GM19328 (cell line): Measurements from ENCODE around the gene EPS8L2.

ENCODE experiments used
- ATAC-seq: cut with Tn5 transposase; IDR thresholded peaks from one replicate; pipeline ENCODE4 v1.9.1; 2021; ENCODE audit warnings: mild to moderate bottlenecking, moderate library complexity; ENCODE audit not compliant: unreplicated experiment

Gene EPS8L2

DNA sequence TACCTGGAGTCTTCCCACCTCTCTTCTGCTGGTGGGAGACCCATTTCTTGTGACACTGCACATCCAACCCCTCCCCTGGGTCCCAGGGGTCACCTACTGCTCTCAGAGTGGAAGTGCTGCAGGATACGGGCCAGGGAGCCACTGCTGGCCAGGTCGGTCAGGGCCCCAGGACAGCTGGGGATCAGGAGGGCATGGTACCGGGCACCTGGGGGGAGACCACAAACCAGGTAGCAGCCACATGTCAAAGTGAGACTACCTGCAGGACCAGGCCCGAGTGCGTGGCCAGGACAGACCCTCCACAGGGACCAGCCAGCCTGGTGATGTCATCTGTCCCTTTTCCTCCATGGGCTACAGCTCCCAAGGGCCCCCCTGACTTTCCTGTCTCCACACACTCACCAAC, 67.4 kb downstream of the EPS8L2 start:
- ATAC-seq, result no peak

DNA sequence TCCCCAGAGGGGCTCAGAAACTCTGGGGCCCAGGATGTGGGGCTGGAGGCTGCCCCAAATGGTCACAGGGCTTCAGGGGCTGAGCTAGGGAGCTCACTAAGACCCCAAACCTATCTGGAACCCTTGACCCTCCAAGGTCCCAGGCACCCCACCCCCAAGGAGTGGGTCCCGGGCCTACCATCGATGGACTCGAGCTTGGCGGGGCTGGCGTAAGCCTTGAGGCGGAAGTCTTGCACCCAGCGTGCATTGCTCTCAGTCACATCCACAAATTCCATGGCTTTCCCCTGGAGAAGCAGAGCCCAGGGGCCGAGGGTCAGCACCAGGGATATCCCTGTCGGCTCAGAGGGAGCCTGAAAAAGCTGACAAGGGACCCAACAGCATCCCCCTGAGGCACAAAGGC, 67.8 kb downstream of the EPS8L2 start:
- ATAC-seq, result no peak

DNA sequence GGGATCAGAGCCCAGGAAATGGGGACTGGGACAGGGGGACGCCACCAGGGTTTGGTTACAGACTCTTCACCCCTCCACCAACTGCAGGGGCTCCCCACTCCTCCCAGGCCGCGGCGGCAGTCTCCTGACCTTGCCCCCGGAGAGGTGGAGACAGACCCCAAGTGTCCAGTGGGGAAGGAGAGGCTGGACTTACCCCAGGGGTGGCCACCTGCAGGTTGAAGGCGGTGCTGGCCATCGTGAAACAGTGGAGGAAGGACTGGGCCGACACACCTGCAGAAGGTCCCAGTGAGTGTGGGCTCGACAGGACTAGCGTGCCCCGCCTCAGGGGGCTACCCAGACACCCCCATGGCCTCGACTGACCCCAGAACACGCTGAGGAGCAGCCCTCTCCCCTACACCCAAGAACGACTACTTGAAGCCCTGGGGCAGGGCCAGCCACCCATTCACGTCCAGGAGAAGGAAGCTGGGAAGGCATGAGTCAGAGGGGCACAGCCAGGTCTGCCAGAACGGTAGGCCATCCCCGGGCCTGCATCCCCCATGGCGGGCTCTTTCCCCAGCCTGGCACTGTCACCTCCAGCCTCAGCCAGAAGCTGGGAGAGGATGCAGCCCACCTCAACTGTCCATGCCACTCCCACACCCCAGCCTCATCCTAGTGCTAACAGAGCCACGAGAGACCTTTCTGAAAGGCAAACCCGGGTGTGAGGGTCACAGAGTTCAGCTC, 69.0 kb downstream of the EPS8L2 start:
- ATAC-seq, result no peak

DNA sequence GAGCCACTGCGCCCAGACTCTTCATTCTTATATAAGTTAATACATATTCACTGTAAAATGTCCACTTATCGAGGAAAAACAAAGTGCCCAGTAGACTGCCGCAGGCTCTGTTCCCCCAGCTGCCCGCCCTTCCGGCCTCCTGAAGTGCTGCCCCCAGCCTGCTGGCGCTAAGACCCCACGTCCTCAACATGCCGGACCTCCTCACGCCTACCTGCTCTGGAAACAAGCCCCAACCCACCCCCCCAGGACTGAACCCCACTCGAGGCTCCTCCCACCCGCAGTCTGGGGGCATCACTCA, 70.2 kb downstream of the EPS8L2 start:
- ATAC-seq, result no peak

DNA sequence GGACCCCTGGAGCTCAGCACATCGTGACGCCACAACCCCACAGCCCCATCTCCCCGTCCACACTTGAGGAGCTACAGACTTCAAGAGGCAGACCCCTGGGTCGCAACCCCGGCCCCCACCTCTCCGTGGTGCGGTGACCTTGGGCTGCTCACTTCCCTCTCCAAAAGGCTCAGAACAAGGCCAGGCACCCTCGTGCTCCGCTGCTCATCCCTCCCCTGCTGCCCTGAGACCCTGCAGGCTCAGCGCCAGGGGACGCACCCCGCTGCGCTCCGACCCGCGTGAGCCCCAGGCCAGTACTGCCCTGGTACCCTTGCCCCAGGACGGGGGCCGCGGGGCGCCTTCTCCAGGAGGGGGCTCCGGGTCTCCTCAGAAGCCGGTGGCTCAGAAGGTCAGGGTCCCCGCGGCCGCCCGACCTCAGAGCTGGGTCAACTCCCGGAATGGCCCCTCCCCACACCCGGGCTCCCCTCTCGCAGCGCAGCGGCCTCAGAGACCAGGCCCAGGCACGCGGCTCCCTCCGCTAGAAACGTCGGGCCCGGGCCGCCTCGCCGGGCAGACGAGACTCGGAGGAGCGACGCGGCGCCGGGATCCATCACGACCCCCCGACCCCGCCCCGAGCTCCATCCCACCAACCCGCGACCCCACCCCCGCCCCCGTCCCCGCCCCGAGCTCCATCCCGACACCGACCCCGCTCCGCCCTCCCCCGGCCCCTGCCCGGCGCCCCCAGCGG, 70.7 kb downstream of the EPS8L2 start:
- peak; percentile 37 for ATAC-seq
